Stimulated activated naive B cell treated with anti-CD40 and anti-IgM and Interleukin-4, amounts not matched to agents 10 μg/mL and 1 μg/mL and 100 μg/mL, for 72 hours (primary cell): ENCODE measurements around the gene USF2.

Experiments
- ATAC-seq, 2 donors: fragments of 150-1000 bp; cut with Tn5 transposase; replicated peaks; 2 replicates each; pipeline ENCODE4 v1.10.0; 2021; ENCODE audit warnings: moderate library complexity in 1 of 2
- DNase-seq: peaks from one replicate; pipeline ENCODE4 v3.0.0; 2021
- H3K27ac Mint-ChIP-seq: one replicate; pipeline ENCODE4 v1.8.0; 2022; ENCODE audit warnings: mild to moderate bottlenecking, mixed read lengths
- H3K27me3 Mint-ChIP-seq, 2 donors: one replicate each; pipeline ENCODE4 v1.8.0; 2022; ENCODE audit warnings: mixed read lengths in 2 of 2
- H3K36me3 Mint-ChIP-seq, 2 donors: one replicate each; pipeline ENCODE4 v1.8.0; 2022; ENCODE audit warnings: mixed read lengths in 2 of 2, mild to moderate bottlenecking in 1 of 2
- H3K4me1 Mint-ChIP-seq, 2 donors: one replicate each; pipeline ENCODE4 v1.8.0; 2022; ENCODE audit warnings: mixed read lengths in 2 of 2, mild to moderate bottlenecking in 1 of 2
- H3K4me3 Mint-ChIP-seq, 2 donors: one replicate each; pipeline ENCODE4 v1.8.0; 2022; ENCODE audit warnings: mild to moderate bottlenecking in 2 of 2, mixed read lengths in 2 of 2, moderate library complexity in 1 of 2
- H3K9me3 Mint-ChIP-seq, 2 donors: one replicate each; pipeline ENCODE4 v1.8.0; 2022; ENCODE audit warnings: mixed read lengths in 2 of 2, mild to moderate bottlenecking in 1 of 2

Gene USF2

DNA sequence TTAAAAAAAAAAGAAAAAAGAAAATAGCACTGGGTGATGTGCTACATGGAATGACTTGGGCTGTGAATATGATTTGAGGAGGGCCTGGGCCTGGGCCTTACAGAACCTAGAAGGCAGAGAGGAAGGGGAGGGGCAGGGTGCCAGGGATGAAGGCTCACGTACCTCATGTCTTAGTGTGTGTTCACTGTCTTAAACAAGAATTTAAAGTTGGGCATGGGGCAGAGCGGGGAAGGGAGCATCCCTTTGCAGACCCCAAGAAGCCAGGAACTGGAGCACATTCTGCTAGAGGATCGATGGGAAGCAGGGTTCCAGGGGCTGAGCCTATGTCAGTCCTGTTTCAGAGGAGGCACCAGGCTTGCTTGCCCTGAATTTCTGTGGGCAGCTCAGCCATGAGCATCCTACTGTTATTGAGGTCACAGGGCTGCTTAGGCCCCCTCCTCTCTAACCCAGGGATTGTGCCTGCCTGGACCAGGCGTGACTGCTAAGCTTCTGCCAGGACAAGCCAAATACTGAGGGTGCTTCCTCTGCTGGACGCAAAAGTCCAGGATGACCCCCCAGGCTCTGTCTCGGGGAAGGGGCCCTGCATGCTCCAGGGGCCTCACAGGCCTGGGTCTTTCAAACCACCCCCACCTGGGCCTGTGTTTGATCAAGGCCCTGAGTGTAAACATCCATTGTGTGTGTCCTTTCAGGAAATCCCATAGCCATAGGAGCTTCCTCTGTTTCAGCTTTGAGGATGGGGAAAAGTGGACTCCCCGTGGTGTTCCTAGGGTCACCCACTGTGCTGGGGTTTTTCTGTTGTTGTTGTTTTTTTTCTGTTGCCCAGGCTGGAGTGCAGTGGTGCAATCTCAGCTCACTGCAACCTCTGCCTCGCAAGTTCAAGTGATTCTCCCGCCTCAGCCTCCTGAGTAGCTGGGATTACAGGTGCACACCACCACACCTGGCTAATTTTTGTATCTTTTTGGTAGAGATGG, 15.2 kb upstream of the USF2 start:
- ATAC-seq (no peak), DNase-seq (no peak)
- H3K27ac Mint-ChIP-seq: no peak overlapping the region
- peaks cover 8 to 30% of the 10 kb centered on the region in 2 donors for H3K36me3 Mint-ChIP-seq
- H3K27me3 Mint-ChIP-seq: no peaks in the 10 kb centered on the region
- H3K9me3 Mint-ChIP-seq: no peaks in the 10 kb centered on the region
- no peak overlapping the region for H3K4me3 Mint-ChIP-seq
- H3K4me1 Mint-ChIP-seq: peaks cover 13 to 14% of the 10 kb centered on the region in 2 donors

DNA sequence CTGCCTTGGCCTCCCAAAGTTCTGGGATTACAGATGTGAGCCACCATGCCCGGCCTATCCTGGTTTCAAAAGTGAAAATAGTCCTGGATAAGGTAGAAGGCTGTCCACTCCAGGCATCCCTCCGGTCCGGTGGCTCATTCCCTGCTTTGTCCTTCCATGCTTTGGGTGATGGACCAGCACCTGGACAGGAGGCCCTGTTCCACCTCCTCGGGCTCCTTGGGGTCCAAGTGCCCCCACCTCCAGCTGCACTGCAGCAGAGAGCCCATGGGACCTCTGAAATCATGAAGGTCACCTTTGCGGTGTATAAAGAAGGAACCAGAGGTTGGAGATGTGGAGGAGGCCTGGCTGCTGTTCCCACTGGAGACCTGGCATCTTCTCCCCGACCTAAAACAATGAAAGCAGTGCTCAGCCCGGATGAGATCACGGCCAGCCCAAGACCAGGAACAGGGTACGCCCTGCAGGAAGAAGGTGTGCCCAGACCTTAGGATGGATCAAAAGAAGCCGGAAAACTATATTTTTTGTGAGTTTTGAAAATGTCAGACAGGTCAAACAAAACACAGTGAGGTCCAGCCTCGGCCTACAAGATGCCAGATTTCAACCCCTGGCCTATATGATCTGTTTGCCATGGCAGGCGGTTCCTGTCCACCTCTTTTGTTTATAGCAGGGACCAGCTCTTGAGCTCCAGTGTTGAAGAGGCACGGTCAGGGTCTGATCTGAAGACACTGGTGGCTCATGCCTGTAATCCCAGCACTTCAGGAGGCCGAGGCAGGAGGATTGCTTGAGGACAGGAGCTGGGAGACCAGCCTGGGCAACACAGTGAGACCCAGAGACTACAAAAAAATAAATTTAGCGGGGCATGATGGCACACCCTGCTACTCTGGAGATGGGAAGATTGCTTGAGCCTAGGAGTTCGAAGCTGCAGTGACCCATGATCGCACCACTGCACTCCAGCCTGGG, 14.1 kb upstream of the USF2 start:
- Mint-ChIP-seq H3K27ac (no peak overlapping the region), H3K4me3 (no peak overlapping the region), H3K9me3 (no peaks in the 10 kb centered on the region), H3K27me3 (no peaks in the 10 kb centered on the region), H3K36me3 (peaks cover 8 to 21% of the 10 kb centered on the region in 2 donors), H3K4me1 (peaks cover 3 to 4% of the 10 kb centered on the region in 2 donors)
- DNase-seq: no peak
- ATAC-seq: no peak

DNA sequence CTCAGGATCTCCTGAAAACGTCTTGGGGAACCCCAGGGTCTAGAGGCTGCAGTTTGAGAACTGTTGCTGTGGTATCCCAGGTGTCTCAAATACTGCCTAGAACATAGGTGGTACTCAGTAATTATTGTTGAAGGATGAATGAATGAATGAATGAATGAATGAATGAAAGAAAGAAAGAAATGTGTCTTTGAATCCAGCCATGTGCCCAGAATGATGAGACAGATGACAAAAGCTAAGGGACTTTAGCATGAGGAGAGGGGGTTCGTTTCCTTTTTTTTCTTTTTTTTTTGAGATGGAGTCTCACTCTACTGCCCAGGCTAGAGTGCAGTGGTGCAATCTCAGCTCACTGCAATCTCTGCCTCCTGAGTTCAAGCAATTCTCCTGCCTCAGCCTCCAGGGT, 12.2 kb upstream of the USF2 start:
- no peaks in the 10 kb centered on the region for H3K9me3 Mint-ChIP-seq
- H3K36me3 Mint-ChIP-seq: peaks cover 8 to 19% of the 10 kb centered on the region in 2 donors
- no peak for ATAC-seq
- H3K4me1 Mint-ChIP-seq: peaks cover 9 to 11% of the 10 kb centered on the region in 2 donors
- no peak for DNase-seq
- no peak overlapping the region for H3K4me3 Mint-ChIP-seq
- H3K27me3 Mint-ChIP-seq: no peaks in the 10 kb centered on the region
- no peak overlapping the region for H3K27ac Mint-ChIP-seq

DNA sequence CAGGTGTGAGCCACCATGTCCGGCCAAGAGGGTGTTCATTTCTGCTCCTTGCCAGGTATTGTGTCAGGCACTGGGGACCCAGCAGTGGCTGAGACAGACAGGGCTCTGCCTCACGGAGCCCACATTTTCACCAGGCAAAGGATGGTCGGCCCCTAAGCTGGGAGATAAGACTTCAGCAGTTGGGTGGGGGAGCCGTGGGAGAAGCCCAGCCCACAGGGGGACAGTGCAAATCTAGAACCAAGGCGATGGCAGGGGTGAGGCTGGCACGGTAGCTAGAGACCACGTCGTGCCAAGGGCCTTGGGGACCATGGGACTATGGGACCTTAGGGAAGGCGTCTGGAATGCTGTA, 11.7 kb upstream of the USF2 start:
- Mint-ChIP-seq H3K27ac (no peak overlapping the region), H3K9me3 (no peaks in the 10 kb centered on the region), H3K4me1 (peaks cover 9 to 16% of the 10 kb centered on the region in 2 donors), H3K4me3 (no peak overlapping the region), H3K27me3 (no peaks in the 10 kb centered on the region), H3K36me3 (peaks cover 7 to 18% of the 10 kb centered on the region in 2 donors)
- DNase-seq: no peak
- no peak for ATAC-seq

GRCh38 chr19:35260694-35261304, 8.0 kb upstream of the USF2 start:
- Mint-ChIP-seq H3K27ac (peak overlapping the region; percentile 85), H3K36me3 (peaks cover 9 to 16% of the 10 kb centered on the region in 2 donors), H3K4me1 (peaks cover 34 to 43% of the 10 kb centered on the region in 2 donors), H3K27me3 (no peaks in the 10 kb centered on the region), H3K4me3 (no peak overlapping the region), H3K9me3 (no peaks in the 10 kb centered on the region)
- DNase-seq: no peak
- no peak for ATAC-seq

GRCh38 chr19:35261356-35262100, 7.2 kb upstream of the USF2 start:
- no peak overlapping the region for H3K4me3 Mint-ChIP-seq

GRCh38 chr19:35262101-35262761, 6.5 kb upstream of the USF2 start:
- Mint-ChIP-seq H3K27ac (peak overlapping the region; percentile 91), H3K36me3 (peaks cover 10 to 25% of the 10 kb centered on the region in 2 donors), H3K27me3 (no peaks in the 10 kb centered on the region), H3K4me3 (no peak overlapping the region), H3K9me3 (no peaks in the 10 kb centered on the region), H3K4me1 (peaks cover 41 to 55% of the 10 kb centered on the region in 2 donors)
- no peak for DNase-seq
- ATAC-seq: no peak

More at GRCh38 chr19:35261356-35262100, 7.2 kb upstream of the USF2 start:
- no peaks in the 10 kb centered on the region for H3K9me3 Mint-ChIP-seq
- no peaks in the 10 kb centered on the region for H3K27me3 Mint-ChIP-seq
- peaks cover 9 to 21% of the 10 kb centered on the region in 2 donors for H3K36me3 Mint-ChIP-seq
- peaks cover 38 to 50% of the 10 kb centered on the region in 2 donors for H3K4me1 Mint-ChIP-seq
- peak overlapping the region; percentile 91 for H3K27ac Mint-ChIP-seq
- no peak for DNase-seq
- ATAC-seq: no peak

DNA sequence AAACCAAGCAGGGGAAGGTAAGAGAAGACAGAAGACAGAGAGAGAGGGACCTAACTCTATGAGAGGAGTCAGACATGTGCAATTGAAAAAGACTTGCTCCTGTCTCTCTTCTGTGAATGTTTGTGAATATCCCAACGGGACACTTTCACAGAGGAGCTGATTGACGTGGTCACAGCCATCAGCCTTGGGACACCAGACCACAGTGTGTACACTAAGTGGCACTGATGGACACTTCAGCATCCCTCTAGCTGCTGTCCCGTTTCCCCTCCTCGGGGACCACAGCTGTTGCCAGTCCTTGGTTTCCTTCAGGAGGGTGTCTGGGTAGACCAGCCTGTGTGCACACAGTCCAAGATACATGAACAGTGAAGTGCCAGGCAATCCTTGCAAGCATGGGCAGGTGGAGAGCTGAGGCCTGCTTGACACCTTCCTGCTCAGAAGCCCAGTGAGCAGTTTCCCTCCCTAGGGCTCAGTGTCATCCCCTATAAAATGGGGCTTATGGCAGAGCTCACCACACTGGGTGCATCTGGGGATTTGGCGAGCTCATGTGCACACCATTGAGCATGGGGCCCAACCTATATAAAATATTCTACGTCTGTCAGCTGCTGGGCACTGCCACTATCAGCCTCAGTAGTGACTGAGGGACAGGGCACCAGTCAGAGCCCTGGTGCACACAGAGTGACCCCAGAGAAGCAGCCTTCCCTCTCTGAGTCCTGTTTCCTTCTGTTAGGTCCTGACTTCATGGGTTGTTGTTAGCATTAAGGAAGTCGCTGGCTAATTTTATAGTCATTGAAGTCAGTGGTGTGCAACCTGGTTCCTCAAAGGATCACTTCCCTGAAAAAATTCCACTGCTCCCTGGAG, 4.3 kb upstream of the USF2 start:
- peak overlapping the region in 1 of 2 donors; percentile 11 for H3K4me3 Mint-ChIP-seq
- no peaks in the 10 kb centered on the region for H3K9me3 Mint-ChIP-seq
- H3K4me1 Mint-ChIP-seq: peaks cover 42 to 59% of the 10 kb centered on the region in 2 donors
- ATAC-seq (no peak), DNase-seq (no peak)
- H3K27me3 Mint-ChIP-seq: no peaks in the 10 kb centered on the region
- peaks cover 15 to 30% of the 10 kb centered on the region in 2 donors for H3K36me3 Mint-ChIP-seq
- H3K27ac Mint-ChIP-seq: no peak overlapping the region

DNA sequence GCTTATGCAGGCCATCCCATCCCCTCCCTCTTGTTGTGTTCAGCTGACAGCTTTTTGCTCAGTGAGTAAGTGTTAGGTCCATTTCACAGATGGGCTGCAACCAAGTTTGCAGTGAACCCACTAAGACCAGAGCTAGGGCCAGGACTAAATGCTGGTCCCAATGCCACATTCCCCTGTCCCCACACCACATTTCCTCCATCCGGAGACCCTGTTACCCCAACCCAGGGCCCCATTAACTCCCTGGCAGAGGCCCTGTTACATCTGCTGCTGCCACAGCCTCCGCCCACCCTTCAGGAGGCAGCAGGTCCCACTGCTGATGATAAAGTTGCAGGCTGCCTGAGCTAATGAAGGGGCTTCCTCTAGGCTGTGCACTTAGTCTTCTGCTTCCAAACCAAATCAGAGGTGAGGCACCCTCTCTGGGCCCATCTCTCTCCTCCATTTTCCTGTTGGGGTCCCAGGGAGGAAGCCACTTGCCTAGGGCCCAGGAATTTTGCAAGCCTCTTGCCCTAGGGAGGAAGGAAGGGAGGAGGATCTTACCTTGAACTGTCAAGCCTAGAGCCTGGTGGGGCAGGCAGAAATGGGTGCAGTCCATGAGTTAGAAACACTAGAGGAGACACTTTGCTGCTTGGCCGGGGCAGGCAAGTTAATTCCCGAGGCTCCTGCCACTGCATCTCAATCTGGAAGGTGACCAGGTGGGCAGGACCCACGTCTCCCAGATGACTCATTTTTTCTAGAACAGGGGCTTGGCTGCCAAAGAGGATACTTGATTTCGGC, 3.4 kb upstream of the USF2 start:
- ATAC-seq (no peak), DNase-seq (no peak)
- peak overlapping the region; percentile 23 to 97 for H3K4me3 Mint-ChIP-seq

DNA sequence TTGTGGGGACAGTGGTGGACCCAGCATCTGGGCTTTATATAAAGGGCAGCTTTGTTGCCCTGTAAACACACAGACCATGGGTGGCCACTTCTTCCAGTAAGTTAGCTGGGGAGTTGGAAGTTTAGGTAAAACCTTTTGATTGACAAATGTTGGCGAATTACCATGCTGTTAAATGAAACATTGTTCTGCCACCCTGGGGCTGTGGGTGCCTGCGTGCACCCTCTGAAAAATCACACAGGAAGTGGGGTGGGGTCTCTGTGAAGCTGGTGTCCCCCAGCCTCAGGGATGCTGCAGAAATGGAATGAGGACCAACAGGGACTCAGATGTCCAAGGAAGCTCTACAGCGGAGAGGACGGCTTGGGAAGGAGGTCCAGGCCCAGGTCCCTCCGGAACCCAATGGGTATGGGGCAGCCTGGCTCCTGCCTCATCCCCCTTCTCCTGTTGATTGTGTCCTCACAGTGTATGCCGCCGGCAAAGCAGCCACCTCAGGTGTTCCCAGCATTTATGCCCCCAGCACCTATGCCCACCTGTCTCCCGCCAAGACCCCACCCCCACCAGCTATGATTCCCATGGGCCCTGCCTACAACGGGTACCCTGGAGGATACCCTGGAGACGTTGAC, 2.8 kb upstream of the USF2 start:
- no peak for DNase-seq
- H3K27ac Mint-ChIP-seq: peak overlapping the region; percentile 85
- ATAC-seq: no peak
- peaks cover 20 to 35% of the 10 kb centered on the region in 2 donors for H3K36me3 Mint-ChIP-seq
- peaks cover 42 to 62% of the 10 kb centered on the region in 2 donors for H3K4me1 Mint-ChIP-seq
- no peaks in the 10 kb centered on the region for H3K27me3 Mint-ChIP-seq
- H3K4me3 Mint-ChIP-seq: peak overlapping the region; percentile 97 to 99
- no peaks in the 10 kb centered on the region for H3K9me3 Mint-ChIP-seq

More for the DNA sequence above, 3.4 kb upstream of the USF2 start:
- peaks cover 15 to 28% of the 10 kb centered on the region in 2 donors for H3K36me3 Mint-ChIP-seq
- no peaks in the 10 kb centered on the region for H3K9me3 Mint-ChIP-seq
- no peaks in the 10 kb centered on the region for H3K27me3 Mint-ChIP-seq
- H3K27ac Mint-ChIP-seq: peak overlapping the region; percentile 81
- peaks cover 41 to 62% of the 10 kb centered on the region in 2 donors for H3K4me1 Mint-ChIP-seq

- DNase-seq: no peak
- Mint-ChIP-seq H3K27me3 (no peaks in the 10 kb centered on the region), H3K9me3 (no peaks in the 10 kb centered on the region), H3K4me1 (peaks cover 43 to 63% of the 10 kb centered on the region in 2 donors), H3K36me3 (peaks cover 22 to 42% of the 10 kb centered on the region in 2 donors), H3K4me3 (peak overlapping the region; percentile 97 to 99), H3K27ac (peak overlapping the region; percentile 99)
- ATAC-seq: no peak
Measured at GRCh38 chr19:35266520-35267352, 2.0 kb upstream of the USF2 start.
